ENCODE data around the gene TRIM41. TPM values are rescaled to one million over a fixed set of nuclear protein-coding genes. Genes with fewer than 3 reads are reported as not detected.

The TRIM41 gene
- polyA plus RNA-seq, 1 experiment: 15.2 TPM

- H3K27me3 ChIP-seq (ENCODE audit: control insufficient read depth, insufficient read depth, low read length): no peaks in the 10 kb centered on the region
- POLR2A ChIA-PET: interaction anchor here (0.5 to 0.6 kb wide), 2 partner anchors 11 to 16 kb away, joined by 3 to 6 read pairs; partner anchors contain the start of gene TRIM41
- DNase-seq (ENCODE audit: low read depth): no peak
- H3K4me3 ChIP-seq (ENCODE audit: low read depth, low read length): no peak overlapping the region
- TF ChIP-seq CTCF (IDR thresholded peaks at IDR 0.05; ENCODE audit: insufficient read depth, low read depth, low read length): no peak
- CTCF ChIA-PET: no interaction called here
- peaks cover 39% of the 10 kb centered on the region for H3K36me3 ChIP-seq (ENCODE audit: control insufficient read depth, insufficient read depth, low read length)
These were observed 16.1 kb downstream of the TRIM41 start for GRCh38 chr5:181239062-181239663.

- POLR2A ChIA-PET: no interaction called here
- CTCF ChIA-PET: no interaction called here
- TF ChIP-seq CTCF (IDR thresholded peaks at IDR 0.05; ENCODE audit: insufficient read depth, low read depth, low read length): no peak
- H3K4me3 ChIP-seq (ENCODE audit: low read depth, low read length): peak overlapping the region; percentile 80
- H3K27me3 ChIP-seq (ENCODE audit: control insufficient read depth, insufficient read depth, low read length): no peaks in the 10 kb centered on the region
- DNase-seq (ENCODE audit: low read depth): no peak
- peaks cover 32% of the 10 kb centered on the region for H3K36me3 ChIP-seq (ENCODE audit: control insufficient read depth, insufficient read depth, low read length)
These were observed 18.4 kb downstream of the TRIM41 start for GRCh38 chr5:181241393-181241975.

GRCh38 chr5:181242031-181242451, 19.0 kb downstream of the TRIM41 start:
- Histone ChIP-seq H3K36me3 (ENCODE audit: control insufficient read depth, insufficient read depth, low read length) (peaks cover 29% of the 10 kb centered on the region), H3K4me3 (ENCODE audit: low read depth, low read length) (peak overlapping the region; percentile 80), H3K27me3 (ENCODE audit: control insufficient read depth, insufficient read depth, low read length) (no peaks in the 10 kb centered on the region)
- TF ChIP-seq CTCF (IDR thresholded peaks at IDR 0.05; ENCODE audit: insufficient read depth, low read depth, low read length): no peak
- ChIA-PET CTCF (no interaction called here), POLR2A (no interaction called here)
- no peak for DNase-seq (ENCODE audit: low read depth)

- no peak for DNase-seq (ENCODE audit: low read depth)
- Histone ChIP-seq H3K36me3 (ENCODE audit: control insufficient read depth, insufficient read depth, low read length) (peaks cover 20% of the 10 kb centered on the region), H3K27me3 (ENCODE audit: control insufficient read depth, insufficient read depth, low read length) (no peaks in the 10 kb centered on the region), H3K4me3 (ENCODE audit: low read depth, low read length) (peak overlapping the region; percentile 80)
- TF ChIP-seq CTCF (IDR thresholded peaks at IDR 0.05; ENCODE audit: insufficient read depth, low read depth, low read length): no peak
- POLR2A ChIA-PET: interaction anchor here (0.6 kb wide), 2 partner anchors 46 to 58 kb away, joined by 3 to 5 read pairs; no protein-coding TSS in a partner anchor
- CTCF ChIA-PET: no interaction called here
These were observed 20.0 kb downstream of the TRIM41 start for GRCh38 chr5:181243018-181243563.

- peak within 1 kb of the TSS; percentile 80 for H3K4me3 ChIP-seq (ENCODE audit: low read depth, low read length)
- ChIA-PET POLR2A (interaction anchor here (0.8 to 0.9 kb wide), 2 partner anchors 20 to 22 kb away, joined by 3 read pairs; no protein-coding TSS in a partner anchor), CTCF (no interaction called here)
- peaks cover 17% of the 10 kb centered on the region for H3K36me3 ChIP-seq (ENCODE audit: control insufficient read depth, insufficient read depth, low read length)
- DNase-seq (ENCODE audit: low read depth): peak; percentile 51
- TF ChIP-seq CTCF (IDR thresholded peaks at IDR 0.05; ENCODE audit: insufficient read depth, low read depth, low read length): no peak
- no peaks in the 10 kb centered on the region for H3K27me3 ChIP-seq (ENCODE audit: control insufficient read depth, insufficient read depth, low read length)
These were observed 20.7 kb downstream of the TRIM41 start, which contains the start of gene RACK1 for GRCh38 chr5:181243564-181244343. Gene RACK1 (minus strand): TSS chr5:181243906. CDS start chr5:181243800, 106 bp downstream.
